Transverse colon (tissue), 4 donors: Measurements from ENCODE around the gene SMIM14.

Experiments
- CTCF ChIP-seq, 5 experiments: fragments of 200-600 bp in 3 of 5; fragments of 450-650 bp in 2 of 5; sonication (generic) in 3 of 5; IDR thresholded peaks; 1 replicate in 2 of 5; 2 replicates in 3 of 5; pipeline ENCODE4 v1.5.1; 2016 to 2017; ENCODE audit warnings: antibody characterized with exemption in 5 of 5, inconsistent platforms in 3 of 5, mild to moderate bottlenecking in 2 of 5, moderate library complexity in 1 of 5
- POLR2A ChIP-seq: fragments of 450-650 bp; IDR thresholded peaks from one replicate; pipeline ENCODE4 v1.6.1; 2016; ENCODE audit warnings: antibody characterized with exemption, mild to moderate bottlenecking, moderate library complexity
- POLR2AphosphoS5 ChIP-seq, 3 donors: sonication (generic); formaldehyde crosslinking; IDR thresholded peaks; one replicate each; pipeline ENCODE4 v1.6.1; 2016; ENCODE audit warnings: antibody characterized with exemption in 3 of 3

DNA sequence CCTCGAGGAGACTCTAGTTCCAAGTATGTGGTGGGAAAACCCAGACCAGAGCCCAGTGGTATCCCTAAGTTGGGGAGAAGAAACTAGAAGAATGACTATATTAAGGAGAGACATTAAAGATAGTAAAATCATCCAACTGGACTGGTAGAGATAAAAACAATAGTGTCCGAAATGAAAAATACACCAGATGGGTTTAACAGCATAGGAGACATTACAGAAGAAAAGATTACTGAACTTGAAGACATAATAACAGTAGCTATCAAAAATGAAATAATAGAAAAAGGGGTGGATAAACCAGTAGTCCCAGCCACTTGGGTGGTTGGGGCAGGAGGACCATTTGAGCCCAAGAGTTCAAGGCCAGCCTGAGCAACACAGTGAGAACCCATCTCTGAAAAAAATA, 31.9 kb downstream of the SMIM14 start:
- TF ChIP-seq CTCF (IDR thresholded peaks at IDR 0.05) (no peak), POLR2AphosphoS5 (IDR thresholded peaks at IDR 0.05) (no peak), POLR2A (no peak)
